K562 (cell line): ENCODE results near the gene GLRX3. TPM values are rescaled to one million over a fixed set of nuclear protein-coding genes. Genes with fewer than 3 reads are reported as not detected.

Source experiments
- CHD1 ChIP-seq: fragments of 200-600 bp; sonication (generic); IDR thresholded peaks from one replicate; pipeline ENCODE4 v1.6.1; 2012; ENCODE audit warnings: mild to moderate bottlenecking, moderate library complexity, low read length, inconsistent platforms
- HDAC8 ChIP-seq: fragments of 450-650 bp; IDR thresholded peaks from 2 replicates; pipeline ENCODE4 v1.6.1; 2016; ENCODE audit warnings: mild to moderate bottlenecking, missing genetic modification characterization, moderate library complexity, missing compliant biosample characterization
- KLF13 ChIP-seq: fragments of 450-650 bp; IDR thresholded peaks from 2 replicates; pipeline ENCODE4 v1.6.1; 2016; ENCODE audit warnings: missing genetic modification characterization, low read depth, mild to moderate bottlenecking, missing compliant biosample characterization, moderate library complexity, borderline replicate concordance
- MBD2 ChIP-seq: sonication (generic); IDR thresholded peaks from 2 replicates; pipeline ENCODE4 v1.6.1; 2016; ENCODE audit warnings: low read depth, borderline replicate concordance
- MTA1 ChIP-seq: fragments of 450-650 bp; IDR thresholded peaks from 2 replicates; pipeline ENCODE4 v1.6.1; 2017; ENCODE audit warnings: borderline replicate concordance
- PHTF2 ChIP-seq: fragments of 250-450 bp; sonication (Bioruptor Pico); IDR thresholded peaks from 2 replicates; pipeline ENCODE4 v1.5.0; 2021; ENCODE audit warnings: mild to moderate bottlenecking
- TCFL5 ChIP-seq: fragments of 250-450 bp; sonication (Bioruptor Pico); conservative IDR thresholded peaks from 2 replicates; pipeline ENCODE4 v1.6.1; 2021; ENCODE audit warnings: mild to moderate bottlenecking, moderate library complexity, matching md5 sums
- ZFP36 ChIP-seq: fragments of 150-350 bp; IDR thresholded peaks from 2 replicates; pipeline ENCODE4 v1.6.1; 2018; ENCODE audit warnings: low read length, low read depth; ENCODE audit not compliant: partially characterized antibody
- ZNF121 ChIP-seq: sonication (generic); formaldehyde crosslinking; conservative IDR thresholded peaks from 2 replicates; pipeline ENCODE4 v1.8.0; 2022; ENCODE audit warnings: missing genetic modification reagents
- ZNF239 ChIP-seq: fragments of 250-450 bp; sonication (Bioruptor Pico); IDR thresholded peaks from 2 replicates; pipeline ENCODE4 v1.4.0; 2020; ENCODE audit warnings: mild to moderate bottlenecking
- polyA plus RNA-seq, 8 experiments: library from polyadenylated mRNA; depleted of rRNA in 4 of 8; stranded (reverse) in 5 of 8; unstranded in 3 of 8; fragments of >200 nt; fragmentation: Nextera tagmentation in 2 of 8; fragmentation: Illumina TruSeq in 1 of 8; extraction: Ambion mirVana in 2 of 8; extraction: Trizol in 1 of 8; gene quantifications; 2 replicates each; pipeline versions ENCODE4 v1.2.1 to v1.2.3, GENCODE V29; 2011 to 2014; ENCODE audit warnings: inconsistent platforms in 1 of 8, missing spikeins in 1 of 8
- total RNA-seq, 7 experiments: library from RNA; depleted of rRNA in 6 of 7; stranded (reverse); fragments of >200 nt in 6 of 7; fragmentation: Illumina TruSeq in 2 of 7; extraction: Trizol in 2 of 7; gene quantifications; 2 replicates each; pipeline versions ENCODE4 v1.2.1 to v1.2.3, GENCODE V29; 2011 to 2021; ENCODE audit warnings: low replicate concordance in 1 of 7
- TF ChIP-seq, protein P1 (sequence below): fragments of 250-450 bp; sonication (Bioruptor Pico); IDR thresholded peaks from 2 replicates; pipeline ENCODE4 v1.4.0; 2020
- TF ChIP-seq, protein P2 (sequence below): fragments of 450-650 bp; formaldehyde crosslinking; IDR thresholded peaks from 2 replicates; pipeline ENCODE4 v1.4.0; 2020; ENCODE audit warnings: mild to moderate bottlenecking, moderate library complexity
- TF ChIP-seq, protein P3 (sequence below): fragments of 250-450 bp; sonication (Bioruptor Pico); IDR thresholded peaks from 2 replicates; pipeline ENCODE4 v1.4.0; 2020; ENCODE audit warnings: mild to moderate bottlenecking, moderate library complexity
- TF ChIP-seq, protein P4 (sequence below): fragments of 250-450 bp; sonication (Bioruptor Pico); IDR thresholded peaks from 2 replicates; pipeline ENCODE4 v1.5.0; 2020; ENCODE audit warnings: mild to moderate bottlenecking

The GLRX3 gene
- total and polyA plus RNA-seq, 9 of the 15 experiments (the other 6 are each of a cell fraction or from before 2014, with no cell fraction given): 115 to 190 (median 169) TPM

DNA sequence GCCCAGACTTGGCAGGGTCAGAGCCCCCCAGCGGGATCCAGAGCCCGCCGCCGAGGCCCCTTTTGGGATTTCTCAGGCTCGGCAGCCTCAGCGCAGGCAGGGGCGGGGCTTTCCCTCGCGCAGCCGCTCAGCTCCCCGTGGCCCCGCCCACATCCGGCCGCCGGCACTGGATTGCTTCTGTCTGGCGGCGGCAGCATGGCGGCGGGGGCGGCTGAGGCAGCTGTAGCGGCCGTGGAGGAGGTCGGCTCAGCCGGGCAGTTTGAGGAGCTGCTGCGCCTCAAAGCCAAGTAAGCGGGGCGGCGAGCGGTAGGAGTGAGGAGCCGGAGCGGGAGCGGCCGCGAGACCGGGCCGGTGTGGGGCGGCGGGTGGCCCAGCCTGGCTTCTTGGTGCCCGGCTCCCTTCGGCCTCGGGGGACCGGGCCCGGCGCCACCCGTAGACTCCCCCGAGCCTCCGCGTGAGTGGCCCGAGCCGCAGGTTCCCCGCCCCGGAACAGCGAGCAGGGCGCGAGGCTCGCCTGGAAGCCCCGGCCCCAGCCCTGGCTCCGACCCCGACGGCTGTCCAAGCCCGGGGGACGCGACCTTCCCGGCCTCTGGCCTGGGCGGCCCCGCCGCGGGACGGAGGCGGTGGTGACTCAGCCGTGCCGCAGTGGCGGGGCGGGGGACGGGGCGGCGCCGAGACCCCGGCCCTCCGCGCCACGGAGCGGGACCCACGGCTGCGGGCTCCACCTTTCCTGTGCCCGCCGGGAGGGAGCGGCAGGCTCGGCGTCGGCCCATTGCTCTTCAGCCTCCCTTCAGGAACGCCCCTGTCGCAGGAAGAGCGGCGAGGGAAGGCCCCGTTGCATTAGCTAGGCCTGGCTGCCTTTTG is at the start of gene GLRX3 (continued):
- no peak for TF ChIP-seq HDAC8 (tag)
- TF ChIP-seq, protein P1, sequence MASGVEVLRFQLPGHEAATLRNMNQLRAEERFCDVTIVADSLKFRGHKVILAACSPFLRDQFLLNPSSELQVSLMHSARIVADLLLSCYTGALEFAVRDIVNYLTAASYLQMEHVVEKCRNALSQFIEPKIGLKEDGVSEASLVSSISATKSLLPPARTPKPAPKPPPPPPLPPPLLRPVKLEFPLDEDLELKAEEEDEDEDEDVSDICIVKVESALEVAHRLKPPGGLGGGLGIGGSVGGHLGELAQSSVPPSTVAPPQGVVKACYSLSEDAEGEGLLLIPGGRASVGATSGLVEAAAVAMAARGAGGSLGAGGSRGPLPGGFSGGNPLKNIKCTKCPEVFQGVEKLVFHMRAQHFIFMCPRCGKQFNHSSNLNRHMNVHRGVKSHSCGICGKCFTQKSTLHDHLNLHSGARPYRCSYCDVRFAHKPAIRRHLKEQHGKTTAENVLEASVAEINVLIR: no peak
- TF ChIP-seq MBD2: no peak
- TF ChIP-seq ZNF239 (CRISPR knock-in tag): no peak
- peak; percentile 52; the same call in 1 of the 2 replicates for TF ChIP-seq KLF13 (tag)
- TF ChIP-seq MTA1: no peak
- TF ChIP-seq, protein P2, sequence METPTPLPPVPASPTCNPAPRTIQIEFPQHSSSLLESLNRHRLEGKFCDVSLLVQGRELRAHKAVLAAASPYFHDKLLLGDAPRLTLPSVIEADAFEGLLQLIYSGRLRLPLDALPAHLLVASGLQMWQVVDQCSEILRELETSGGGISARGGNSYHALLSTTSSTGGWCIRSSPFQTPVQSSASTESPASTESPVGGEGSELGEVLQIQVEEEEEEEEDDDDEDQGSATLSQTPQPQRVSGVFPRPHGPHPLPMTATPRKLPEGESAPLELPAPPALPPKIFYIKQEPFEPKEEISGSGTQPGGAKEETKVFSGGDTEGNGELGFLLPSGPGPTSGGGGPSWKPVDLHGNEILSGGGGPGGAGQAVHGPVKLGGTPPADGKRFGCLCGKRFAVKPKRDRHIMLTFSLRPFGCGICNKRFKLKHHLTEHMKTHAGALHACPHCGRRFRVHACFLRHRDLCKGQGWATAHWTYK (CRISPR knock-in tag): no peak
- TF ChIP-seq ZFP36: no peak
- TF ChIP-seq CHD1: peak; percentile 52
- TF ChIP-seq ZNF121: no peak
- no peak for TF ChIP-seq PHTF2 (CRISPR knock-in tag)
- TF ChIP-seq, protein P3, sequence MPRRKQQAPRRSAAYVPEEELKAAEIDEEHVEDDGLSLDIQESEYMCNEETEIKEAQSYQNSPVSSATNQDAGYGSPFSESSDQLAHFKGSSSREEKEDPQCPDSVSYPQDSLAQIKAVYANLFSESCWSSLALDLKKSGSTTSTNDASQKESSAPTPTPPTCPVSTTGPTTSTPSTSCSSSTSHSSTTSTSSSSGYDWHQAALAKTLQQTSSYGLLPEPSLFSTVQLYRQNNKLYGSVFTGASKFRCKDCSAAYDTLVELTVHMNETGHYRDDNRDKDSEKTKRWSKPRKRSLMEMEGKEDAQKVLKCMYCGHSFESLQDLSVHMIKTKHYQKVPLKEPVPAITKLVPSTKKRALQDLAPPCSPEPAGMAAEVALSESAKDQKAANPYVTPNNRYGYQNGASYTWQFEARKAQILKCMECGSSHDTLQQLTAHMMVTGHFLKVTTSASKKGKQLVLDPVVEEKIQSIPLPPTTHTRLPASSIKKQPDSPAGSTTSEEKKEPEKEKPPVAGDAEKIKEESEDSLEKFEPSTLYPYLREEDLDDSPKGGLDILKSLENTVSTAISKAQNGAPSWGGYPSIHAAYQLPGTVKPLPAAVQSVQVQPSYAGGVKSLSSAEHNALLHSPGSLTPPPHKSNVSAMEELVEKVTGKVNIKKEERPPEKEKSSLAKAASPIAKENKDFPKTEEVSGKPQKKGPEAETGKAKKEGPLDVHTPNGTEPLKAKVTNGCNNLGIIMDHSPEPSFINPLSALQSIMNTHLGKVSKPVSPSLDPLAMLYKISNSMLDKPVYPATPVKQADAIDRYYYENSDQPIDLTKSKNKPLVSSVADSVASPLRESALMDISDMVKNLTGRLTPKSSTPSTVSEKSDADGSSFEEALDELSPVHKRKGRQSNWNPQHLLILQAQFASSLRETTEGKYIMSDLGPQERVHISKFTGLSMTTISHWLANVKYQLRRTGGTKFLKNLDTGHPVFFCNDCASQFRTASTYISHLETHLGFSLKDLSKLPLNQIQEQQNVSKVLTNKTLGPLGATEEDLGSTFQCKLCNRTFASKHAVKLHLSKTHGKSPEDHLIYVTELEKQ (CRISPR knock-in tag): no peak
- TF ChIP-seq TCFL5 (CRISPR knock-in tag): no peak
- TF ChIP-seq, protein P4, sequence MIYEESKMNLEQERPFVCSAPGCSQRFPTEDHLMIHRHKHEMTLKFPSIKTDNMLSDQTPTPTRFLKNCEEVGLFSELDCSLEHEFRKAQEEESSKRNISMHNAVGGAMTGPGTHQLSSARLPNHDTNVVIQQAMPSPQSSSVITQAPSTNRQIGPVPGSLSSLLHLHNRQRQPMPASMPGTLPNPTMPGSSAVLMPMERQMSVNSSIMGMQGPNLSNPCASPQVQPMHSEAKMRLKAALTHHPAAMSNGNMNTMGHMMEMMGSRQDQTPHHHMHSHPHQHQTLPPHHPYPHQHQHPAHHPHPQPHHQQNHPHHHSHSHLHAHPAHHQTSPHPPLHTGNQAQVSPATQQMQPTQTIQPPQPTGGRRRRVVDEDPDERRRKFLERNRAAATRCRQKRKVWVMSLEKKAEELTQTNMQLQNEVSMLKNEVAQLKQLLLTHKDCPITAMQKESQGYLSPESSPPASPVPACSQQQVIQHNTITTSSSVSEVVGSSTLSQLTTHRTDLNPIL: no peak
